Measurements from ENCODE around the gene ACSL3. TPM values are rescaled to one million over a fixed set of nuclear protein-coding genes. Genes with fewer than 3 reads are reported as not detected.

Gene ACSL3
- total RNA-seq, 1 donor from 2014 or later: 48.9 TPM

GRCh38 chr2:222892761-222893160 is 31.9 kb downstream of the ACSL3 start:
- Histone ChIP-seq H3K4me3 (no peak overlapping the region), H3K27ac (no peak overlapping the region), H3K9me3 (no peaks in the 10 kb centered on the region), H3K36me3 (no peaks in the 10 kb centered on the region), H3K4me1 (peaks cover 0 to 18% of the 10 kb centered on the region in 2 donors), H3K27me3 (no peaks in the 10 kb centered on the region)
- no peak for DNase-seq (ENCODE audit: low spot score in 2 of 2)
- no peak for TF ChIP-seq CTCF (IDR thresholded peaks at IDR 0.05)
- intact Hi-C loops (cut with DNase I): no loop called here

GRCh38 chr2:222893716-222894115 is 32.9 kb downstream of the ACSL3 start:
- Histone ChIP-seq H3K9me3 (no peaks in the 10 kb centered on the region), H3K36me3 (no peaks in the 10 kb centered on the region), H3K4me3 (no peak overlapping the region), H3K27ac (no peak overlapping the region), H3K27me3 (no peaks in the 10 kb centered on the region), H3K4me1 (peaks cover 0 to 21% of the 10 kb centered on the region in 2 donors)
- no peak for DNase-seq (ENCODE audit: low spot score in 2 of 2)
- intact Hi-C loops (cut with DNase I): no loop called here
- TF ChIP-seq CTCF (IDR thresholded peaks at IDR 0.05): no peak

DNA sequence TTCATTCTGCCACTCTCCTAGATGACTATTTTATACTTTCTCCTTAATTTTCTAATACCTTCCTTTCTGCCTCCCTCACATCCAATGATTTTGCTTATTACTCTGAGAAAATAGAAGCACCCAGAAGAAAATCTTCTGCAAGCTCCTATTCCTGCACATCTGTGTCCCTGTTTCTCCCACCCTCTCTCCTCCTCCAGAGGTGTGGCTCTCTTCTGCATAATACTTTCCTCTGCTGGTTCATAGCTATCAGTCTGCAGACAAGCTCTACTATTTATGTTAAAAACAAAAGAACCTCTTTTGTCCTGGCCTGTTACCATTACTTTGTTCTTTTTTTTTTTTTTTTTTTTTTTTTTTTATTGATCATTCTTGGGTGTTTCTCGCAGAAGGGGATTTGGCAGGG is 34.3 kb downstream of the ACSL3 start:
- Histone ChIP-seq H3K4me1 (peaks cover 0 to 27% of the 10 kb centered on the region in 2 donors), H3K27ac (no peak overlapping the region), H3K4me3 (no peak overlapping the region), H3K9me3 (no peaks in the 10 kb centered on the region), H3K36me3 (no peaks in the 10 kb centered on the region), H3K27me3 (no peaks in the 10 kb centered on the region)
- intact Hi-C loops (cut with DNase I): no loop called here
- TF ChIP-seq CTCF (IDR thresholded peaks at IDR 0.05): no peak
- no peak for DNase-seq (ENCODE audit: low spot score in 2 of 2)

DNA sequence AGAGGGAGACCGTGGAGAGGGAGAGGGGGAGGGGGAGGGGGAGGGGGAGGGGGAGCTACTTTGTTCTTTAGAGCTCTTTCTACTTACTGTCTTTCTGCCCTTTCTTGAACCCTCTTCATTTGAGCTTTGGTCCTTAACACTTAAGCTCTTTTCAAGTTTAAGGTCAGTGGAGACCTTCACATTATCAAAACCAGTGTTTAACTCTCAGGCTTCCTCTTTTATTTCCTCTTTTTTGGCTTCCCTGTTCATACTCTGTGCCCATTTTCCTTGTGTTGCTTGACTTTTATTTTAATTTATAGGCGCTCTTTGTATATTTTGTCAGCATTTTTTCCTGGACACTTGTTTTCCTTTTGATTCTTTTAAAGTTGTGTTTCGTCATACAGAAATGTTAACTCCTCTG is 37.1 kb downstream of the ACSL3 start:
- no peak for DNase-seq (ENCODE audit: low spot score in 2 of 2)
- Histone ChIP-seq H3K9me3 (no peaks in the 10 kb centered on the region), H3K27me3 (no peaks in the 10 kb centered on the region), H3K4me3 (no peak overlapping the region), H3K27ac (no peak overlapping the region), H3K36me3 (no peaks in the 10 kb centered on the region), H3K4me1 (peaks cover 0 to 12% of the 10 kb centered on the region in 2 donors)
- intact Hi-C loops (cut with DNase I): no loop called here
- TF ChIP-seq CTCF (IDR thresholded peaks at IDR 0.05): no peak

DNA sequence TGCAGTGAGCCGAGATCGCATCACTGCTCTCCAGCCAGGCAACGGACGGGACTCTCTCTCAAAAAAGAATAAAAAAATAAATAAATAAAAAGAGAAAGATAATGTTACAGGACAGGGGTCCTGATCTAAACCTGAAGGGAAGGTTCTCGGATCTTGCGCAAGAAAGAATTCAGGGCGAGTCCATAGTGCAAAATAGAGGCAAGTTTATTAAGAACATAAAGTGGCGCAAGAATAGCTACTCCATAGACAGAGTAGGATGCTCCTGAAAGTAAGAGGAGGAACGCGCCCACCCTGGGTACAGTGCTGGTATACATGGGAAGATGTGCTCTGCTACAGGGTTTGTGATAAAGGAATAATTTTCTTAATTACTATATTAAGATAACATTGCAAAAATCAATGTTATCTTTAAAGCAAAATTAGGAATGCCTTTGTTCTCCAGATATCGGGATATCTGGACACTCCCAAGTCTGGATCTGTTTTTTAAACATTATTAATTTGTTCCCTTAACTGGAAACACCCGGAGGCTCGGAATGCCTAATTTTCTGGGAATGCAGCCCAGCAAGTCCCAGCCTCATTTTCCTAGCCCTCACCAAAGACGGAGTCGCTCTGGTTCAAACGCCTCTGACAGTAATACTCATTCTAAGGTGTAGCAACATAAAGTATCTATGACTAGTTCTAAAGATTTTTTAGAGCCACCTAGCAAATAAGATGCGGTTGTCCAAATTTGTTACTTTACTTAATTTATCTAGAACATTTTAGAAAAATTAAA is 38.8 kb downstream of the ACSL3 start:
- H3K4me3 ChIP-seq: no peak overlapping the region
- no peaks in the 10 kb centered on the region for H3K27me3 ChIP-seq
- H3K4me1 ChIP-seq: peaks cover 0 to 18% of the 10 kb centered on the region in 2 donors
- no peak for DNase-seq (ENCODE audit: low spot score in 2 of 2)
- H3K36me3 ChIP-seq: no peaks in the 10 kb centered on the region
- no peak for TF ChIP-seq CTCF (IDR thresholded peaks at IDR 0.05)
- no peak overlapping the region for H3K27ac ChIP-seq
- intact Hi-C loops (cut with DNase I): loop anchor here (5.0 kb wide), 1 partner anchor 147 kb away; no protein-coding TSS in a partner anchor
- no peaks in the 10 kb centered on the region for H3K9me3 ChIP-seq

Data from ascending aorta (tissue), 2 donors.